ENCODE measurements around the gene TAF11L3. TPM values are rescaled to one million over a fixed set of nuclear protein-coding genes. Genes with fewer than 3 reads are reported as not detected.
"Not testable (repeated sequence)": the region's sequence is repeated elsewhere in the genome, so short reads cannot be mapped to it uniquely, and the experiment has no call there.

TAF11L3 gene
- total RNA-seq, 1 donor from 2014 or later: not detected

- no peak for DNase-seq
- no peaks in the 10 kb centered on the region for H3K9me3 ChIP-seq
- TF ChIP-seq CTCF (IDR thresholded peaks at IDR 0.05): no peak
- no peaks in the 10 kb centered on the region for H3K36me3 ChIP-seq
- H3K4me3 ChIP-seq: no peak overlapping the region
- no peaks in the 10 kb centered on the region for H3K27me3 ChIP-seq
- H3K27ac ChIP-seq: no peak overlapping the region
- intact Hi-C loops (cut with DNase I): no loop called here
- no peaks in the 10 kb centered on the region for H3K4me1 ChIP-seq
- ATAC-seq: no peak
These were observed 31.0 kb upstream of the TAF11L3 start for GRCh38 chr5:17487174-17487512.

- H3K36me3 ChIP-seq; H3K4me1 ChIP-seq; H3K27me3 ChIP-seq; H3K27ac ChIP-seq; H3K9me3 ChIP-seq; intact Hi-C loops (cut with DNase I); DNase-seq; ATAC-seq; H3K4me3 ChIP-seq: not testable (repeated sequence)
These were observed 26.9 kb upstream of the TAF11L3 start for GRCh38 chr5:17491257-17491656.

GRCh38 chr5:17492770-17493169 is 25.4 kb upstream of the TAF11L3 start:
- TF ChIP-seq CTCF (IDR thresholded peaks at IDR 0.05): no peak
- Histone ChIP-seq H3K9me3 (no peaks in the 10 kb centered on the region), H3K27ac (no peak overlapping the region), H3K4me3 (no peak overlapping the region), H3K4me1 (no peaks in the 10 kb centered on the region), H3K27me3 (no peaks in the 10 kb centered on the region), H3K36me3 (no peaks in the 10 kb centered on the region)
- DNase-seq (no peak), ATAC-seq (no peak)
- intact Hi-C loops (cut with DNase I): no loop called here

GRCh38 chr5:17497446-17497845 is 20.7 kb upstream of the TAF11L3 start:
- intact Hi-C loops (cut with DNase I): no loop called here
- no peak for ATAC-seq

GRCh38 chr5:17497931-17498330 is 20.2 kb upstream of the TAF11L3 start, which contains the start of gene TAF11L2:
Gene TAF11L2, plus strand, starts transcription at chr5:17498231.
- H3K27ac ChIP-seq; H3K36me3 ChIP-seq; H3K4me3 ChIP-seq; intact Hi-C loops (cut with DNase I); H3K9me3 ChIP-seq; H3K4me1 ChIP-seq; ATAC-seq; DNase-seq; H3K27me3 ChIP-seq: not testable (repeated sequence)

More at GRCh38 chr5:17497446-17497845, 20.7 kb upstream of the TAF11L3 start:
- TF ChIP-seq CTCF (IDR thresholded peaks at IDR 0.05): no peak
- DNase-seq: no peak
- H3K27ac ChIP-seq: no peak overlapping the region
- no peaks in the 10 kb centered on the region for H3K9me3 ChIP-seq
- H3K36me3 ChIP-seq: no peaks in the 10 kb centered on the region
- no peaks in the 10 kb centered on the region for H3K27me3 ChIP-seq
- no peak overlapping the region for H3K4me3 ChIP-seq
- H3K4me1 ChIP-seq: no peaks in the 10 kb centered on the region

GRCh38 chr5:17511775-17512325 is 6.3 kb upstream of the TAF11L3 start:
- TF ChIP-seq CTCF (IDR thresholded peaks at IDR 0.05): no peak
- Histone ChIP-seq H3K27me3 (no peaks in the 10 kb centered on the region), H3K4me1 (no peaks in the 10 kb centered on the region), H3K36me3 (no peaks in the 10 kb centered on the region), H3K4me3 (no peak overlapping the region), H3K27ac (no peak overlapping the region), H3K9me3 (no peaks in the 10 kb centered on the region)
- DNase-seq (no peak), ATAC-seq (no peak)
- intact Hi-C loops (cut with DNase I): no loop called here

GRCh38 chr5:17517526-17517925 is 641 bp upstream of the TAF11L3 start:
- DNase-seq: peak; percentile 66
- H3K4me3 ChIP-seq; H3K9me3 ChIP-seq; H3K4me1 ChIP-seq; H3K27ac ChIP-seq; H3K27me3 ChIP-seq; intact Hi-C loops (cut with DNase I); ATAC-seq; H3K36me3 ChIP-seq: not testable (repeated sequence)

- H3K36me3 ChIP-seq; intact Hi-C loops (cut with DNase I); H3K4me3 ChIP-seq; ATAC-seq; DNase-seq; H3K9me3 ChIP-seq; H3K4me1 ChIP-seq; H3K27ac ChIP-seq; H3K27me3 ChIP-seq: not testable (repeated sequence)
These were observed 1.3 kb downstream of the TAF11L3 start for GRCh38 chr5:17519508-17519907.

- intact Hi-C loops (cut with DNase I); H3K4me1 ChIP-seq: not testable (repeated sequence)
These were observed 3.3 kb downstream of the TAF11L3 start, which contains the start of gene TAF11L4 for GRCh38 chr5:17521501-17521900. Gene TAF11L4, plus strand, starts transcription at chr5:17521801.

GRCh38 chr5:17524935-17525334 is 6.8 kb downstream of the TAF11L3 start, which contains the start of gene TAF11L5:
Gene TAF11L5, plus strand, starts transcription at chr5:17525235.
- H3K27me3 ChIP-seq; H3K27ac ChIP-seq; ATAC-seq; H3K9me3 ChIP-seq; H3K36me3 ChIP-seq; DNase-seq; intact Hi-C loops (cut with DNase I); H3K4me1 ChIP-seq; H3K4me3 ChIP-seq: not testable (repeated sequence)

More at GRCh38 chr5:17521501-17521900, 3.3 kb downstream of the TAF11L3 start, which contains the start of gene TAF11L4:
- not testable (repeated sequence) for H3K27me3 ChIP-seq, ATAC-seq, H3K9me3 ChIP-seq, H3K4me3 ChIP-seq, DNase-seq, H3K36me3 ChIP-seq, H3K27ac ChIP-seq

- H3K9me3 ChIP-seq; H3K27ac ChIP-seq; H3K27me3 ChIP-seq; H3K4me3 ChIP-seq; intact Hi-C loops (cut with DNase I); ATAC-seq; H3K36me3 ChIP-seq; DNase-seq; H3K4me1 ChIP-seq: not testable (repeated sequence)
These were observed 8.3 kb downstream of the TAF11L3 start for GRCh38 chr5:17526504-17526903.

All from upper lobe of right lung (tissue), 1 donor.